ENCODE measurements around the gene NPLOC4. TPM values are rescaled to one million over a fixed set of nuclear protein-coding genes. Genes with fewer than 3 reads are reported as not detected.

The NPLOC4 gene
- total and polyA plus RNA-seq, 2 of the 8 experiments (the other 6 are each of a cell fraction or from before 2014, with no cell fraction given): 70.7 to 92.7 TPM

DNA sequence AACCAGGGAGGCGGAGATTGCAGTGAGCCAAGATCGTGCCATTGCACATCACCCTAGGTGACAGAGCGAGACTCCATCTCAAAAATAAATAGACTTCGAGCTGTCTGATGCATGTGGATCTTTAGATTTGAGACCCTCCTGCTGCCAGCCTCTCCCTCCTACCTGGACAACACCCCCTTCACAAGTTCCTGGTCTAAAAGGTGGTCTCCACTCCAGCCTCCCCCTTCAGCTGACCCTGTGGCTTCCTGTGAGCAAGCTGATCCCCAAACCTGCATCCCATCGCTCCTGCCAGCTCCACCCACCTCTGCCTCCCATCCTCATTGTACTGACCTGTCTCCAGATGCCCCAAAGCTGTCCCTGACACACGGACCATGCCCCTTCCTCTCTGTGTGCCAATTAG is 57.6 kb downstream of the NPLOC4 start (continued):
- TF ChIP-seq, protein P1, sequence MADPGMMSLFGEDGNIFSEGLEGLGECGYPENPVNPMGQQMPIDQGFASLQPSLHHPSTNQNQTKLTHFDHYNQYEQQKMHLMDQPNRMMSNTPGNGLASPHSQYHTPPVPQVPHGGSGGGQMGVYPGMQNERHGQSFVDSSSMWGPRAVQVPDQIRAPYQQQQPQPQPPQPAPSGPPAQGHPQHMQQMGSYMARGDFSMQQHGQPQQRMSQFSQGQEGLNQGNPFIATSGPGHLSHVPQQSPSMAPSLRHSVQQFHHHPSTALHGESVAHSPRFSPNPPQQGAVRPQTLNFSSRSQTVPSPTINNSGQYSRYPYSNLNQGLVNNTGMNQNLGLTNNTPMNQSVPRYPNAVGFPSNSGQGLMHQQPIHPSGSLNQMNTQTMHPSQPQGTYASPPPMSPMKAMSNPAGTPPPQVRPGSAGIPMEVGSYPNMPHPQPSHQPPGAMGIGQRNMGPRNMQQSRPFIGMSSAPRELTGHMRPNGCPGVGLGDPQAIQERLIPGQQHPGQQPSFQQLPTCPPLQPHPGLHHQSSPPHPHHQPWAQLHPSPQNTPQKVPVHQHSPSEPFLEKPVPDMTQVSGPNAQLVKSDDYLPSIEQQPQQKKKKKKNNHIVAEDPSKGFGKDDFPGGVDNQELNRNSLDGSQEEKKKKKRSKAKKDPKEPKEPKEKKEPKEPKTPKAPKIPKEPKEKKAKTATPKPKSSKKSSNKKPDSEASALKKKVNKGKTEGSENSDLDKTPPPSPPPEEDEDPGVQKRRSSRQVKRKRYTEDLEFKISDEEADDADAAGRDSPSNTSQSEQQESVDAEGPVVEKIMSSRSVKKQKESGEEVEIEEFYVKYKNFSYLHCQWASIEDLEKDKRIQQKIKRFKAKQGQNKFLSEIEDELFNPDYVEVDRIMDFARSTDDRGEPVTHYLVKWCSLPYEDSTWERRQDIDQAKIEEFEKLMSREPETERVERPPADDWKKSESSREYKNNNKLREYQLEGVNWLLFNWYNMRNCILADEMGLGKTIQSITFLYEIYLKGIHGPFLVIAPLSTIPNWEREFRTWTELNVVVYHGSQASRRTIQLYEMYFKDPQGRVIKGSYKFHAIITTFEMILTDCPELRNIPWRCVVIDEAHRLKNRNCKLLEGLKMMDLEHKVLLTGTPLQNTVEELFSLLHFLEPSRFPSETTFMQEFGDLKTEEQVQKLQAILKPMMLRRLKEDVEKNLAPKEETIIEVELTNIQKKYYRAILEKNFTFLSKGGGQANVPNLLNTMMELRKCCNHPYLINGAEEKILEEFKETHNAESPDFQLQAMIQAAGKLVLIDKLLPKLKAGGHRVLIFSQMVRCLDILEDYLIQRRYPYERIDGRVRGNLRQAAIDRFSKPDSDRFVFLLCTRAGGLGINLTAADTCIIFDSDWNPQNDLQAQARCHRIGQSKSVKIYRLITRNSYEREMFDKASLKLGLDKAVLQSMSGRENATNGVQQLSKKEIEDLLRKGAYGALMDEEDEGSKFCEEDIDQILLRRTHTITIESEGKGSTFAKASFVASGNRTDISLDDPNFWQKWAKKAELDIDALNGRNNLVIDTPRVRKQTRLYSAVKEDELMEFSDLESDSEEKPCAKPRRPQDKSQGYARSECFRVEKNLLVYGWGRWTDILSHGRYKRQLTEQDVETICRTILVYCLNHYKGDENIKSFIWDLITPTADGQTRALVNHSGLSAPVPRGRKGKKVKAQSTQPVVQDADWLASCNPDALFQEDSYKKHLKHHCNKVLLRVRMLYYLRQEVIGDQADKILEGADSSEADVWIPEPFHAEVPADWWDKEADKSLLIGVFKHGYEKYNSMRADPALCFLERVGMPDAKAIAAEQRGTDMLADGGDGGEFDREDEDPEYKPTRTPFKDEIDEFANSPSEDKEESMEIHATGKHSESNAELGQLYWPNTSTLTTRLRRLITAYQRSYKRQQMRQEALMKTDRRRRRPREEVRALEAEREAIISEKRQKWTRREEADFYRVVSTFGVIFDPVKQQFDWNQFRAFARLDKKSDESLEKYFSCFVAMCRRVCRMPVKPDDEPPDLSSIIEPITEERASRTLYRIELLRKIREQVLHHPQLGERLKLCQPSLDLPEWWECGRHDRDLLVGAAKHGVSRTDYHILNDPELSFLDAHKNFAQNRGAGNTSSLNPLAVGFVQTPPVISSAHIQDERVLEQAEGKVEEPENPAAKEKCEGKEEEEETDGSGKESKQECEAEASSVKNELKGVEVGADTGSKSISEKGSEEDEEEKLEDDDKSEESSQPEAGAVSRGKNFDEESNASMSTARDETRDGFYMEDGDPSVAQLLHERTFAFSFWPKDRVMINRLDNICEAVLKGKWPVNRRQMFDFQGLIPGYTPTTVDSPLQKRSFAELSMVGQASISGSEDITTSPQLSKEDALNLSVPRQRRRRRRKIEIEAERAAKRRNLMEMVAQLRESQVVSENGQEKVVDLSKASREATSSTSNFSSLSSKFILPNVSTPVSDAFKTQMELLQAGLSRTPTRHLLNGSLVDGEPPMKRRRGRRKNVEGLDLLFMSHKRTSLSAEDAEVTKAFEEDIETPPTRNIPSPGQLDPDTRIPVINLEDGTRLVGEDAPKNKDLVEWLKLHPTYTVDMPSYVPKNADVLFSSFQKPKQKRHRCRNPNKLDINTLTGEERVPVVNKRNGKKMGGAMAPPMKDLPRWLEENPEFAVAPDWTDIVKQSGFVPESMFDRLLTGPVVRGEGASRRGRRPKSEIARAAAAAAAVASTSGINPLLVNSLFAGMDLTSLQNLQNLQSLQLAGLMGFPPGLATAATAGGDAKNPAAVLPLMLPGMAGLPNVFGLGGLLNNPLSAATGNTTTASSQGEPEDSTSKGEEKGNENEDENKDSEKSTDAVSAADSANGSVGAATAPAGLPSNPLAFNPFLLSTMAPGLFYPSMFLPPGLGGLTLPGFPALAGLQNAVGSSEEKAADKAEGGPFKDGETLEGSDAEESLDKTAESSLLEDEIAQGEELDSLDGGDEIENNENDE (IDR thresholded peaks at IDR 0.05; ENCODE audit: insufficient replicate concordance, low read length): no peak
- TF ChIP-seq HDAC6 (IDR thresholded peaks at IDR 0.05; ENCODE audit: low read depth, low read length) (no peak), PHF8 (conservative IDR thresholded peaks at IDR 0.05; ENCODE audit: low read depth, low read length) (no peak), TEAD4 (IDR thresholded peaks at IDR 0.05; ENCODE audit: low read depth, low read length) (no peak), SAP30 (IDR thresholded peaks at IDR 0.05; ENCODE audit: insufficient read depth, insufficient replicate concordance, low read length) (no peak)

Data from H1 (cell line).